Activated naive CD8-positive, alpha-beta T cell treated with anti-CD3 and anti-CD28 coated beads, Interleukin-2, amount 10 ng/mL, durations not matched to agents 7 days and 5 days (primary cell): ENCODE measurements around the gene RNF220. TPM values are rescaled to one million over a fixed set of nuclear protein-coding genes. Genes with fewer than 3 reads are reported as not detected.

ENCODE experiments used
- ATAC-seq: fragments of 150-1000 bp; cut with Tn5 transposase; one replicate; pipeline ENCODE4 v1.10.0; 2021; ENCODE audit warnings: low read depth, moderate library complexity
- POLR2A ChIA-PET: fragments of 350-600 bp; sonication (Branson Sonifier 250); formaldehyde crosslinking; loops from one replicate; lab custom pipeline; 2021; ENCODE audit warnings: antibody characterized with exemption; lab: Charles Lee
- DNase-seq: peaks from one replicate; pipeline ENCODE4 v3.0.0; 2021
- H3K27ac Mint-ChIP-seq: one replicate; pipeline ENCODE4 v1.8.0; 2022; ENCODE audit warnings: mild to moderate bottlenecking, mixed read lengths
- H3K27me3 Mint-ChIP-seq: one replicate; pipeline ENCODE4 v1.8.0; 2022; ENCODE audit warnings: mild to moderate bottlenecking, moderate library complexity, mixed read lengths
- H3K36me3 Mint-ChIP-seq: one replicate; pipeline ENCODE4 v1.8.0; 2021; ENCODE audit warnings: mild to moderate bottlenecking, mixed read lengths
- H3K4me1 Mint-ChIP-seq: one replicate; pipeline ENCODE4 v1.8.0; 2021; ENCODE audit warnings: mixed read lengths
- H3K4me3 Mint-ChIP-seq: one replicate; pipeline ENCODE4 v1.8.0; 2022; ENCODE audit warnings: mild to moderate bottlenecking, moderate library complexity, mixed read lengths
- H3K9me3 Mint-ChIP-seq: one replicate; pipeline ENCODE4 v1.8.0; 2021; ENCODE audit warnings: mixed read lengths
- total RNA-seq, 2 experiments: library from RNA; stranded (reverse); gene quantifications; one replicate each; pipeline ENCODE4 v1.2.3, GENCODE V29; 2021

Gene RNF220
- total RNA-seq, 2 experiments from 2014 or later = 91.3 to 94.4 TPM

DNA sequence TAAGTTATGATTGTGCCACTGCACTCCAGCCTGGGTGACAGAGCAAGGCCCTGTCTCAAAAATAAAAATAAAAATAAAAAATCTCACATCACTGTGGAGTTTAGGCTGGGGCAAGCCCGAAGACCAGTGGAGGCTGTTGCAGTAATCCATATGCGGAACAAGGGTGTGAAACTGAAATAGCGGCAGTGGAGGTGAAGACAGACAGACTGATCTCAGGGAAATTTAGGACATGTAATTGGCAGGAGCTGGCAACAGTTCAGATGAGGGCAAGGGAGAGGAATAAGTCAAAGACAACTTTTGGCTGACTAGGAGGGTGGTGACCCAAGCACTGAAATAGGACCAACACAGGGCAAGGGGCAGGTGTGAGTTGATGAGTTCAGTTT, 277.8 kb downstream of the RNF220 start:
- POLR2A ChIA-PET = no interaction called here

DNA sequence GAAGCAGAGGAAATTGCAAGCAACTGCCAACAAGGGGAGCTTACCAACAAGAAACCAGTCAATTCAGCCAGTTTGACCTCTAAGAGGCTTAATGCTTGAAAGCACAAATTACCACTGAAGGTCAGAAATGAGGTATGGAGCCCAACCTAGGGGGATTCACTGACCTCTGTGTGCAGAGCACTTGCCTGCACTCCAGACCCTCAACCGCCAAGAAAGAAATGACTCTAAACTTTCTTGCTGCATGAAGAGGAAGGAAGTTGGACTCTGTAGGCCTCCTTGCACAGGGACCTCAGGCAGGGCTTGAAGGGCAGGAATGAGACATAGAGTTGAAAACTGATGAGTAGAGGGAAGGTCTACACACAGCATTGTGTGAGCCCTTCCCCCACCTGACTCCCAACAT, 279.5 kb downstream of the RNF220 start:
- POLR2A ChIA-PET = interaction anchor here (1.1 to 1.4 kb wide), 2 partner anchors 10 to 37 kb away, joined by 4 to 5 read pairs; partner anchors contain the start of genes ARMH1 and TMEM53
- no peaks in the 10 kb centered on the region for H3K9me3 Mint-ChIP-seq
- no peaks in the 10 kb centered on the region for H3K36me3 Mint-ChIP-seq
- no peak overlapping the region for H3K27ac Mint-ChIP-seq
- no peak for DNase-seq
- peak; percentile 22 for ATAC-seq
- peaks cover 9% of the 10 kb centered on the region for H3K4me1 Mint-ChIP-seq
- no peak overlapping the region for H3K4me3 Mint-ChIP-seq
- peaks cover 3% of the 10 kb centered on the region for H3K27me3 Mint-ChIP-seq

More for the DNA sequence above, 277.8 kb downstream of the RNF220 start:
- ATAC-seq = no peak
- DNase-seq = no peak
- H3K27ac Mint-ChIP-seq = no peak overlapping the region
- H3K36me3 Mint-ChIP-seq = no peaks in the 10 kb centered on the region
- peaks cover 3% of the 10 kb centered on the region for H3K27me3 Mint-ChIP-seq
- peaks cover 9% of the 10 kb centered on the region for H3K4me1 Mint-ChIP-seq
- no peak overlapping the region for H3K4me3 Mint-ChIP-seq
- H3K9me3 Mint-ChIP-seq = no peaks in the 10 kb centered on the region

DNA sequence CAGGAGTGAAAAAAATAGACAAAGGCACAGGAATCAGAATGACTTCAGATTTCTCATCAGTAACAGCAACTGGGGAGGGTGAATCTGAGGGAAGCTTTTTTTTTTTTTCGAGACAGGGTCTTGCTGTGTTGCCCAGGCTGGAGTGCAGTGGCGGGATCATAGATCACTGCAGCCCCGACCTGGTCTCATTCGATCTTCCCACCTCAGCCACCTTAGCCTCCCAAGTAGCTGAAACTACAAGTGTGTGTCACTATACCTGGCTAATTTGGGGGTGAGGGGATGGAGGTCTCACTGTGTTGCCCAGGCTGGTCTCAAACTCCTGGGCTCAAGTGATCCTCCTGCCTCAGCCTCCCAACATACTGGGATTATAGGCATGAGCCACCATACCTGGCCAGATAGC, 280.2 kb downstream of the RNF220 start:
- Mint-ChIP-seq H3K36me3 (no peaks in the 10 kb centered on the region), H3K9me3 (no peaks in the 10 kb centered on the region), H3K4me3 (no peak overlapping the region), H3K27ac (no peak overlapping the region), H3K27me3 (peaks cover 3% of the 10 kb centered on the region), H3K4me1 (peaks cover 9% of the 10 kb centered on the region)
- no peak for ATAC-seq
- POLR2A ChIA-PET = no interaction called here
- DNase-seq = no peak

DNA sequence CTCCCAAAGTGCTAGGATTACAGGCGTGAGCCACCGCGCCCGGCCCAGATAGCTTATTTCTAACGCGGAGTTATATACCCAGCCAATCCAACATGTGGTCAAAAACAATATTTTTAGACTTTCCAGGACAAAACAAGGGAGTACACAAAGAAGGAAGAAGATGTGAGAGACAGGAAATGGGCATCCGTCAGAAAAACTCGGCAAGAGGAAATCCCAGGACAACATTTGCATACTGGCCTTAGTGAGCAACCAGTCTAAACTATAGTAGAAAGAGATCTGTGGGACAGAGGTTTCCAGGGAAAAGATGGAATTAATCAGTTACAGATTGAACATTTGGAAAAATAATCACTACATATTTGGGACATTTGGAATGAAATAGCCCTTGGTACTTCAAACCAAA, 280.8 kb downstream of the RNF220 start:
- H3K27me3 Mint-ChIP-seq = peaks cover 3% of the 10 kb centered on the region
- no peaks in the 10 kb centered on the region for H3K36me3 Mint-ChIP-seq
- peaks cover 10% of the 10 kb centered on the region for H3K4me1 Mint-ChIP-seq
- no peak overlapping the region for H3K4me3 Mint-ChIP-seq
- no peak overlapping the region for H3K27ac Mint-ChIP-seq
- no peaks in the 10 kb centered on the region for H3K9me3 Mint-ChIP-seq
- no peak for DNase-seq
- ATAC-seq = no peak
- POLR2A ChIA-PET = no interaction called here

DNA sequence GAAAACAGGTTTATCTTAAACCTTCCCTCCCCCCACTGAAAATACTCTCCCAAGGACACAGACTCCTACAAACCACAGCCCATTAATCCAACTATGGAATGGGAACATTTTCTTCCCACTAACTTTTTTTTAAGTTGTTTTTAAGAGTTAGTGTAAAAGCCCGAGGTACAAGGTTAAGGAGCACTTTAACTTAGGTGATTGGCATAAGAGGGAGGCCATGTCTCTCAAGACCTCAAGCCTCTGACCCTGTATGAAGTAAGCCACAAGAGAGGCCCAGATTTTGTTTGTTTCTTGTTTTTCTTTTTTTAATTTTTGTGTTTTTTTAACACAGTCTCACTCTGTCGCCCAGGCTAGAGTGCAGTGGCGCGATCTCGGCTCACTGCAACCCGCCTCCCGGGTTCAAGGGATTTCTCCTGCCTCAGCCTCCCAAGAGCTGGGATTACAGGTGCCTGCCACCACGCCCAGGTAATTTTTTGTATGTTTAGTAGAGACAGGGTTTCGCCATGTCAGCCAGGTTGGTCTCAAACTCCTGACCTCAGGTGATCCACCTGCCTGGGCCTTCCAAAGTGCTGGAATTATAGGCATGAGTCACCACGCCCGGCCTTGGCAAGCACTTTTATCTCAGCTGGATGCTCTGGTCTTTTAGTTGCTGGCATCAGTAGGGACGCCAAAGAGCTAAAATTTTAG, 283.8 kb downstream of the RNF220 start:
- Mint-ChIP-seq H3K27ac (no peak overlapping the region), H3K4me1 (peaks cover 15% of the 10 kb centered on the region), H3K9me3 (no peaks in the 10 kb centered on the region), H3K27me3 (peaks cover 3% of the 10 kb centered on the region), H3K36me3 (no peaks in the 10 kb centered on the region), H3K4me3 (no peak overlapping the region)
- DNase-seq = no peak
- ATAC-seq = no peak
- POLR2A ChIA-PET = interaction anchor here (1.4 kb wide), 1 partner anchor 15 kb away, joined by 4 read pairs; the partner anchor contains the start of genes ARMH1 and TMEM53

DNA sequence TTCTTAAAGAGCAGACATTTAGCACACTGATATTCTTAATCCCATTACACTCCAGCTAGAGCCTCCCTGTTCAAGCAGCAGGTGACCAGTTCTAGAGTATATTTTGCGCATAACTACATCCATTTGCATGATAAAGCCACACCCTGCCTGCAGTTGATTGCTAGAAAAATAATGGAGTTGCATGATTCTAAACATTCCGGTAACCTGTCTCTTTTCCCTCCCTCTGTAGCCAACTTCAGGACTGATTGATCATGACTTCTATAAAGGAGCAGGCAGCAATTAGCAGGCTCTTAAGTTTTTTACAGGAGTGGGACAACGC, 284.4 kb downstream of the RNF220 start:
- Mint-ChIP-seq H3K4me3 (no peak overlapping the region), H3K27me3 (peaks cover 3% of the 10 kb centered on the region), H3K27ac (no peak overlapping the region), H3K9me3 (no peaks in the 10 kb centered on the region), H3K36me3 (no peaks in the 10 kb centered on the region), H3K4me1 (peaks cover 14% of the 10 kb centered on the region)
- ATAC-seq (no peak), DNase-seq (no peak)
- POLR2A ChIA-PET = interaction anchor here (1.4 kb wide), 1 partner anchor 15 kb away, joined by 4 read pairs; the partner anchor contains the start of genes ARMH1 and TMEM53

DNA sequence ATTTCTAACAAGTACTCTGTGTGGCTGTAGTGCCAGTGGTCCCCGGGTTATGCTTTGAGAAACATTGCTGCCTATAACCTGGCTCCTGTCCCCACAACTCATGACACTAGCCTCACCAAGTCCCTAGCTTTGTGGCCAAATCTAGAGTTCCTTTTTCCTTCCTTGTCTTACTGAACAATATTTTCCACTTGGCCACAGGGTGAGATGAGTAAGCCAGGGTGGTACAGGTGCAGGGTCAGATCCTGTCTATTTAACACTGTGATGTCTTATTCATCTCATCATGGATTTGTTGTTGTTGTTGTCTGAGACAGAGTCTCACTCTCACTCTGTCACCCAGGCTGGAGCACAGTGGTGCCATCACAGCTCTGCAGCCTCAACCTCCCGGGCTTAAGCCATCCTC, 288.1 kb downstream of the RNF220 start:
- peaks cover 26% of the 10 kb centered on the region for H3K4me1 Mint-ChIP-seq
- no peaks in the 10 kb centered on the region for H3K36me3 Mint-ChIP-seq
- H3K9me3 Mint-ChIP-seq = no peaks in the 10 kb centered on the region
- POLR2A ChIA-PET = interaction anchor here (1.0 kb wide), 1 partner anchor 28 kb away, joined by 3 read pairs; no protein-coding TSS in a partner anchor
- H3K27me3 Mint-ChIP-seq = no peaks in the 10 kb centered on the region
- ATAC-seq (peak; percentile 20), DNase-seq (no peak)
- no peak overlapping the region for H3K27ac Mint-ChIP-seq
- no peak overlapping the region for H3K4me3 Mint-ChIP-seq

DNA sequence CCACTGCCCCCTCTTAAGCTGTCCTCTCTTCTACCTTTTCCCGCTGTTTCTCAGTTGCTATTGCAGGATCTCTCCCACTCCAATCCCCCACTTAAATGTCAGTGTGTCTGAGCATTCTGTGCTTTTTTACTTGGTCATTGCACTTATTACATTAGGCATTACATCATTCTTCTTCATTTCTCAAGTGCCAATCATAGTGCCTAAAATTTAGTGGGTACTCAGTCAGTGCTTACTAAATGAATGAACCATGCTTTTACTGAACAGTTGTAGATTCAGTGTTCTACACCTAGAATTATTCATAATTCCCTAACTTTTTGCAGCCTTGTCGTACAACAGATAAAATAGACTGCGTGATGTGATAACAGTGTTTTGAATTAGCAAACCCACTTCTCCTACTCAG, 288.8 kb downstream of the RNF220 start:
- H3K27me3 Mint-ChIP-seq = no peaks in the 10 kb centered on the region
- DNase-seq = no peak
- no peak for ATAC-seq
- H3K4me3 Mint-ChIP-seq = no peak overlapping the region
- no peaks in the 10 kb centered on the region for H3K36me3 Mint-ChIP-seq
- H3K9me3 Mint-ChIP-seq = no peaks in the 10 kb centered on the region
- POLR2A ChIA-PET = interaction anchor here (1.0 kb wide), 1 partner anchor 28 kb away, joined by 3 read pairs; no protein-coding TSS in a partner anchor
- H3K4me1 Mint-ChIP-seq = peaks cover 26% of the 10 kb centered on the region
- H3K27ac Mint-ChIP-seq = no peak overlapping the region

DNA sequence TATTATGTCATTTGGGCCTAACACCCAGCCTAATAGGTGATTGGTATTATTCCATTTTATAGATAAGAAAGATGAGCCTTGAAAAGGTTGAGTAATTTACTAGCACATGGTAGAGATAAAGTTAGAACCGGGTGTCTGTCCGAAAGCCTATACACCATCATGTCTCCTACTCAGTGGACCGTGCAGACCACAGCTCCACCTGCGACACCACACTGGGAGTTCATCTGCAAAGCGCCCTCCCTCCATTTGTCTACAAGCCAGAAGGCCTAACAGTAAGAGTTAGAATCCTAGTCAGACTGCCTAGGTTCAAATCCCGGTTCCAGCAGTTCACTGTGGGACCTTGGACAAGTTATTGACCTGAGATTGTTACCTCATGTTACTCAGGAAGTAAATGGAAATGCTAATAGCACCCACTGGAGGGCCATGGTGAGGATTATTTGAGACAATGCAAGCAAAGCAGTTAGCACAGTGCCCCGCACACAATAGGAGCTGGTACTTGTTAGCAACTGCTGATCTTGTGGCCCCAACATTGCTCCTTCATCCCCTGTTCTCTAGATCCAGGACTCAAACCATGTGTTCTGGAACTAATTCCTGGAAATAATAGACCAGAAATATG, 289.9 kb downstream of the RNF220 start:
- no peak for ATAC-seq
- Mint-ChIP-seq H3K27ac (no peak overlapping the region), H3K27me3 (no peaks in the 10 kb centered on the region), H3K4me1 (peaks cover 26% of the 10 kb centered on the region), H3K4me3 (no peak overlapping the region), H3K36me3 (no peaks in the 10 kb centered on the region), H3K9me3 (no peaks in the 10 kb centered on the region)
- DNase-seq = no peak
- POLR2A ChIA-PET = interaction anchor here (4.5 kb wide), 1 partner anchor 26 kb away, joined by 51 read pairs; no protein-coding TSS in a partner anchor

DNA sequence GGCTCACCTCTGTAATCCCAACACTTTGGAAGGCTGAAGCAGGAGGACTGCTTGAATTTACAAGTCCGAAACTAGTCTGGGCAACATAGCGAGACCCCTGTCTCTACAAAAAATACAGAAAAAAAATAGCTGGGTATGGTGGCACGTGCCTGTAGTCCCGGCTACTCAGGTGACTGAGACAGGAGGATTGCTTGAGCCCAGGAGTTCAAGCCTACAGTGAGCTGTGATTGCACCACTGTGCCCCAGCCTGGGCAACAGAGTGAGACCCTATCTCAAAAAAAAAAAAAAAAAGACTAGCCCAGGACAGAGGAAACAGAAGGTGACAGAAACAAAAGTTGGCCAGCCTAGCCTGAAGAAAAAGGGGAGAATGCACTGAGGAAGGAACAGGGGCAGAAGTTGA, 290.6 kb downstream of the RNF220 start:
- ATAC-seq (no peak), DNase-seq (no peak)
- Mint-ChIP-seq H3K9me3 (no peaks in the 10 kb centered on the region), H3K27ac (peak overlapping the region; percentile 55), H3K4me3 (no peak overlapping the region), H3K4me1 (peaks cover 25% of the 10 kb centered on the region), H3K36me3 (no peaks in the 10 kb centered on the region), H3K27me3 (no peaks in the 10 kb centered on the region)
- POLR2A ChIA-PET = interaction anchor here (0.9 to 4.5 kb wide), 4 partner anchors 21 to 80 kb away, joined by 3 to 51 read pairs (median 13); partner anchors contain the start of genes ARMH1, RPS8 and TMEM53

DNA sequence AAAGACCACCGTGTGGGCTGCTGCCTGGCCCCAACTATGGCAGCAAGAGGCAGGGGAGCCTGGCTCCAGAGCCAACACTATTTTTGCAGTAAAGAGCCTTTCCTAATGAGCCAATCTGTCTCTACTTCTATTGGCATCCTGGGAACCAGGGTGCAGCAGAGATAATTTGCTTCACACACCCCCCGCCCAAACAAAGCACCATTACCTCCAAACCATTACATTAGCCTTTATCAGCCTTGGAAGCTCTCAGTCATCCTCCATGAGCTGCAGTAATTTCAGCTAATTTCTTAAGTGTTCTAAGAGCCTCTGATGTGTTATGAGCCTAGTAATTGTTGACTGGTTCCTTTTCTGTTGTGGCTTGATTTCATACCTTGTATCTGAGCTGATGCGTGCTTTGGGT, 291.0 kb downstream of the RNF220 start:
- POLR2A ChIA-PET = interaction anchor here (0.7 to 4.5 kb wide), 9 partner anchors 14 to 104 kb away, joined by 3 to 51 read pairs (median 5); partner anchors contain the start of genes ARMH1, PLK3, RNU5D-1 and RPS8
- DNase-seq (no peak), ATAC-seq (no peak)
- peak overlapping the region; percentile 83 for H3K27ac Mint-ChIP-seq
- no peaks in the 10 kb centered on the region for H3K36me3 Mint-ChIP-seq
- no peak overlapping the region for H3K4me3 Mint-ChIP-seq
- H3K9me3 Mint-ChIP-seq = no peaks in the 10 kb centered on the region
- H3K4me1 Mint-ChIP-seq = peaks cover 25% of the 10 kb centered on the region
- no peaks in the 10 kb centered on the region for H3K27me3 Mint-ChIP-seq

DNA sequence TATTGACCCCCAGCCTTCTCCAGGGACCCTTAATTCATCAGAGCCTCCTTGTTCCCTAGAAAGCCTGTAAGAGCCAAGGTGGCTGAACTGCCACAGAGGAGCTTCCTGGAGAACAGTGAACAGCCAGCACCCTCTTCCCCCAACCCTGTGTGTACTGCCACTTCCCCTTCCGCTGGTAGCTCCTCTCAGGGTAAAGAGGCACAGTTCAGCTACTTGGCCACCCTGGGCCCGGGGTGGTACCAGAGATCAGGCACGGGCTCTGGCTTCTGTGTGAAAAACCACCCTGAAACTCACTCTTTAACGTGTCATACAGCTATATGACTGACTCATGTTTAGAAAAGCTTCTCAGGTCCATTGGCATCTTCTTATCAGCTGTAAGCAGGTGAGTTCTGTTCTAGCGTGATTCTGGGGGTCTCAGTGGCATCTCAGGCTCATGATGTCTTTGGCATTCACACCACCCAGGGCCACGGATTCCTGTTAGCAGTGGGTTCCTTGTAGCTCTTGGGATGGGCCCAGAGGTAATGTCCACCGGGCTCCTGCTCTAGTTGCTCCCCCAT, 291.8 kb downstream of the RNF220 start:
- Mint-ChIP-seq H3K27ac (peak overlapping the region; percentile 83), H3K4me1 (peaks cover 25% of the 10 kb centered on the region), H3K9me3 (no peaks in the 10 kb centered on the region), H3K4me3 (peak overlapping the region; percentile 65), H3K36me3 (no peaks in the 10 kb centered on the region), H3K27me3 (no peaks in the 10 kb centered on the region)
- POLR2A ChIA-PET = interaction anchor here (0.7 to 4.5 kb wide), 9 partner anchors 14 to 103 kb away, joined by 3 to 51 read pairs (median 5); partner anchors contain the start of genes ARMH1, PLK3, RNU5D-1 and RPS8
- ATAC-seq (peak; percentile 98), DNase-seq (peak; percentile 54)

DNA sequence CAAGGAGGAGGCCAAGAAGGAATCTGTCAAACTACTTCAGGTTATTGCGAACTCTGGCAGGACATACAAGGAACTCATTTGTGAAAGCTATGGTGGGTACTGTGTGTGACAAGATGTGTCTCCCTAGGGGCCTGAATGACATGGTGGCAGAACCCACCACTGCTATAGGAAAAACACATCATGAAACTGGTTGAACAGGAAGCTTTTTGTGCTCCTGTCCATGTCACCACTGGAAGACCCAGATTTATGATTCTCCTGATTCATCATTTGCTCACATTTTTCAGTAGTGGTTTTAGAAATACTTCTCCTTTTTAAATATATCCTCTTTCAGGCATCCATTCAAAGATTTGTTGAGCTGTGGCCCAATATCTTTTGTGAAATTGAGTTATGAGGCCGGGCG, 293.1 kb downstream of the RNF220 start:
- Mint-ChIP-seq H3K4me1 (peaks cover 24% of the 10 kb centered on the region), H3K27me3 (no peaks in the 10 kb centered on the region), H3K27ac (no peak overlapping the region), H3K4me3 (no peak overlapping the region), H3K36me3 (no peaks in the 10 kb centered on the region), H3K9me3 (no peaks in the 10 kb centered on the region)
- POLR2A ChIA-PET = interaction anchor here (1.2 to 4.5 kb wide), 2 partner anchors 23 to 25 kb away, joined by 4 to 51 read pairs; no protein-coding TSS in a partner anchor
- no peak for DNase-seq
- ATAC-seq = no peak
